Activated T-cell treated with anti-CD3 and anti-CD28 coated beads, Interleukin-2, amount 50 U/mL, for 24 hours (primary cell): Measurements from ENCODE around the gene ANKMY1.
A peak's percentile ranks its signal among the peaks of the same experiment; 100 is the strongest.

Source experiments
- DNase-seq: peaks from one replicate; pipeline ENCODE4 v3.0.0-alpha.2; 2020
- H3K27ac Mint-ChIP-seq: 2 replicates; pipeline ENCODE4 v1.8.0; 2020; ENCODE audit warnings: mild to moderate bottlenecking, mixed read lengths
- H3K27me3 Mint-ChIP-seq: 2 replicates; pipeline ENCODE4 v1.8.0; 2020; ENCODE audit warnings: mixed read lengths
- H3K36me3 Mint-ChIP-seq: 2 replicates; pipeline ENCODE4 v1.8.0; 2020; ENCODE audit warnings: low read depth, mixed read lengths
- H3K4me1 Mint-ChIP-seq: 2 replicates; pipeline ENCODE4 v1.8.0; 2020; ENCODE audit warnings: low read depth, mixed read lengths
- H3K4me3 Mint-ChIP-seq: 2 replicates; pipeline ENCODE4 v1.8.0; 2020; ENCODE audit warnings: mild to moderate bottlenecking, moderate library complexity, mixed read lengths
- H3K9me3 Mint-ChIP-seq: 2 replicates; pipeline ENCODE4 v1.8.0; 2020; ENCODE audit warnings: mixed read lengths

The ANKMY1 gene

DNA sequence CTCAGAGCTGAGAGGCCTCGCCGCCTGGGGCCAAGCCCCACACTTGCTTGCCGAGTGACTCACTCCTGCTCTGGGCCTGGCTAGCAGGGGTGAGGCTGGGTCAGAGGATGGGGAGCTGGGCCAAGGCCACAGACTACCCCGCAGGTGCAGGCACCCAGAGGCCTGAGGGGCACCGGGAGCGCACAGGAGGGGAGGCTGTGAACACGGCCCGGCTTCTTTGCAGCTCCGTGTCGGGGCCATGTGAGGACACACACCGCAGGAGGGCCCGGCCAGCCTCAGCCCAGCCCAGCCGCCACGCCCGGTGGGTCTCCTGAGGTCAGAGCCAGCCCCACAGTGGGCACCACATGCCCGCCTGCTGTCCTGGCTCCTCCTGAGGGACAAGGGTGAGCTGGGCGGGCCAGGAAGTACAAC, 113.9 kb downstream of the ANKMY1 start:
- no peak for DNase-seq
- Mint-ChIP-seq H3K4me1 (no peaks in the 10 kb centered on the region), H3K4me3 (no peak overlapping the region), H3K27me3 (peaks cover 12% of the 10 kb centered on the region), H3K27ac (no peak overlapping the region), H3K9me3 (no peaks in the 10 kb centered on the region), H3K36me3 (no peaks in the 10 kb centered on the region)

DNA sequence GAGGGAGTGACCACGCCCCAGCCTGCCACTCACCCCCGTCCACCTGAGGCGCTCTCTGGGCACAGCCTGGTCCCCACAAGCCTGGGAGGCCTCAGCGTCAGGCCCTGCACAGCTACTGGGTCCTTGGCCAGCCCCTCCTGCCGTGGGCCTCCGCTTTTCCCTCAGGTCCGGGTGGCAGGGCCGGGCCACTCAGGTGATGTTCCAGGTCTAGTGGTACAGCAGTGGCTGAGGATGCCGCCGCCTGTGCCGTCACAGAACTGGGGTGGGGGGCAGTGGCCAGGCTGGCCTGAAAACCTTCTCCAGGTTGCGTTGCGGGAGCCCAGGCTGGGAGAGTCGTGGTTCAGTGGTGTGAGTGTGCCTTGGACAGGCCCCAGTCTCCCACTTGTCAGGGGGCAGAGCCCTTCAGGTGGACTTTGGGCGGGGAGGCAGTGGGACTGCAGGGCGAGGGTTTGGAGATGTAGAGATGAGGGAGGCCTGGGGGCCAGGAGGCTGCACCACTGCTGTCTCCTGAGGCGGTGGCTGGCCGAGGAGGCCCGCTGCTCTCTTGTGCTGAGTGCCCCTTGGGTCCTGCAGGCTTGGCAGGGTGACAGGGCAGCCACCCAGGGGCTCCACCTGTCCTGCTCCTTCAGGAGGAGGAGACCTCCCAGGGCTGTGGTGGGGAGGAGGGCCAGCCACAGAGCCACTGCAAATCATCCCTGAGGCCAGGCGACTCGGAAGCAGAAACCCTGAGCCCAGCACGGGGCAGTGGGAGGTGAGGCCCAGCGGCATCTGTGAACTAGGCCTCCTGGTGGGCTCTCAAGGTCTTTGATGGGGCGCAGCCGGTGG, 114.7 kb downstream of the ANKMY1 start:
- Mint-ChIP-seq H3K36me3 (no peaks in the 10 kb centered on the region), H3K4me1 (no peaks in the 10 kb centered on the region), H3K27me3 (peaks cover 14% of the 10 kb centered on the region), H3K27ac (no peak overlapping the region), H3K9me3 (no peaks in the 10 kb centered on the region), H3K4me3 (no peak overlapping the region)
- no peak for DNase-seq

DNA sequence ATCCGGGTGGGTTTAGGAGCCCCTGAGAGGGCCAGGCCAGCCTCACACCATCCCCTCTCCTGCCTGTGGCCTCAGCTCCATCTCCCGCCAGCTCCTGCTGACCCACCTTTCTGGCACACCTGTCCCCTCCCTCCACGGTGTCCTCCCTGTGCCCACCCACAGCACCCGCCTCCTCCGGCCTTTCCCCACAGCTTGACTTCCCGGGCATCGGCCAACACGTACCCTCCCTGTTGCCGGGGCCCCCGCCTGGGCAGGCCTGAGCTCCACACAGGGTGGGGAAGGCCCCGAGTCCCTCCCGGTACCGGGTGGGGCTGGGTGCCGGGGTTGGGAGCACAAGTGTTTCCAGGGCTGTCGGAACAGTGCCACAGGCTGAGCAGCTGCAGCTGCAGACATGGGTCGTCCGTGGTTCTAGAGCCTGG, 115.8 kb downstream of the ANKMY1 start:
- no peak overlapping the region for H3K4me3 Mint-ChIP-seq
- H3K9me3 Mint-ChIP-seq, result no peaks in the 10 kb centered on the region
- H3K27ac Mint-ChIP-seq, result no peak overlapping the region
- no peaks in the 10 kb centered on the region for H3K36me3 Mint-ChIP-seq
- peaks cover 3% of the 10 kb centered on the region for H3K4me1 Mint-ChIP-seq
- H3K27me3 Mint-ChIP-seq, result peaks cover 18% of the 10 kb centered on the region
- no peak for DNase-seq

DNA sequence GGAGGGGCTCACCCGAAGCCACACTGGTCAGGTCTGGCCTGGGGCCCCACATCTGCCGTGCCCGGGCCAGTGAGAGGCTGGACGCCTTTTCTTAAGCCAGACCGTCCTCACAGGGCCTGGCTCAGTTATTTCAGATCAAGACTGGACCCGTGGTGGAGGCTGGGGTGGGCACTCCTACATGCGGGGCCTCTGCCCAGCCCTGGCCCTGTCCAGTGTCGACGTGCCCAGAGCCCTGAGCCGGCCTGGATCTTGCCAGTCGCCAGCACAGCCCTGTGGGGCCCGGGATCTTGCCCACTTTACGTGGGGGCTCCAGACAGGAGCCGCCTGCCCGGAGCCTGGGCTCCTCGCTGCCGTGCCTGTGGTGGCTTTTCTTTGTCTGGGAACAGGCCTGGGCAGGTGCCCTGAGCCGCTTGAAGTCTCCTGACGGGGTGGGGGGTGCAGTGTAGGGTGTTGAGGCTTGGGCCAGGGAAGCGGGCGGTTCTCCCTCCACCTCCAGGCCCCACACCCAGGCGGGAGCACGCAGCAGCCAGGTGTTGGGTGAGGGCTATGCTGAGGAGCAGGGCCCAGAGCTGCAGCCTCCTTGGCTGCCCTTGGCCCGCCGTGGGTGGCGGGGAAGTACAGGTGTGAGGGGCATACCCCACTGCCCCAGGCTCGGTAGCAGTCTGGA, 116.3 kb downstream of the ANKMY1 start:
- H3K36me3 Mint-ChIP-seq, result no peaks in the 10 kb centered on the region
- H3K4me3 Mint-ChIP-seq, result no peak overlapping the region
- H3K4me1 Mint-ChIP-seq, result peaks cover 3% of the 10 kb centered on the region
- DNase-seq, result no peak
- H3K27me3 Mint-ChIP-seq, result peaks cover 20% of the 10 kb centered on the region
- no peak overlapping the region for H3K27ac Mint-ChIP-seq
- no peaks in the 10 kb centered on the region for H3K9me3 Mint-ChIP-seq

DNA sequence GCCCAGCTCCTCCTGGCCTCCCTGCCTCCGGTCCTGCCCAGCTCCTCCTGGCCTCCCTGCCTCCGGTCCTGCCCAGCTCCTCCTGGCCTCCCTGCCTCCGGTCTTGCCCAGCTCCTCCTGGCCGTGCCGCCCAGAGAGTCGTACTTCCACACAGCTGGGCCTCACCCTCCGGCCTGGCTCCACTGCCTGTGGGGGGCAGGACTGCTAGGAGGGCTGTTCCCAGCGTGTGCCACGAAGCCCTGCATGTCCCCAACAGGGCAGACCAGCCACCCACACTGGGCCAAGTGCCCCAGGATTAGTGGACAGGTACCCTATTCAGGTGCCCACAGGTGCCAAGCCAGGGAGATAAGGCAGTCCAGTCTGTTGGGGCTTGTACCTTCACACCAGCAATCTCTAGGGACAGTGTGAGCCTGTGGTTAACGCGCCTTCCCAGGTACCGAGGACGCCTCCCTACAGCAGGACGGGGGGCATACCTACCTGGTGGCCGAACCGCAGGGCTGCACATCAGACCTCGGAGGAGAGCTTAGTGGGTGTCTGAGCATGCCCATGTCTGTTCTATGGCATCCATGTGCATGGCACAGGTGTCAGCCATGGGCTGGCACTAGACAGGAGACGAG, 117.0 kb downstream of the ANKMY1 start:
- no peak overlapping the region for H3K27ac Mint-ChIP-seq

DNA sequence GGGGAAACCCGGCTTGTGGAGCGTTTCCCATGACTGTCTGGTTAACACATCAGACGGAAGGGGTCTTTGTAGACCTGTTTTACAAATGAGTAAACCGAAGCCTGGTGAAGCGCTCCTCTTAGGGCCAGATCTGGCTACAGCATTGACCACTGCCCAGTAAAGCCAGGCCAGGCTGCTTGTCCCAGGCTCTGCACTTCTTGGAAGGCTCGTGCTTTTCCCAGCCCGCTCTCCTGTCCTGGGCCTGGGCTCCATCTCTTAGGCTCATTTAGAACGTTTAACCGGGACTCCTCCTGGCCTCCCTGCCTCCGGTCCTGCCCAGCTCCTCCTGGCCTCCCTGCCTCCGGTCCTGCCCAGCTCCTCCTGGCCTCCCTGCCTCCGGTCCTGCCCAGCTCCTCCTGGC, 117.5 kb downstream of the ANKMY1 start:
- DNase-seq, result no peak
- H3K27me3 Mint-ChIP-seq, result peaks cover 21% of the 10 kb centered on the region
- no peaks in the 10 kb centered on the region for H3K9me3 Mint-ChIP-seq
- H3K4me1 Mint-ChIP-seq, result peaks cover 3% of the 10 kb centered on the region
- H3K36me3 Mint-ChIP-seq, result no peaks in the 10 kb centered on the region
- no peak overlapping the region for H3K4me3 Mint-ChIP-seq
- no peak overlapping the region for H3K27ac Mint-ChIP-seq

More for the DNA sequence above, 117.0 kb downstream of the ANKMY1 start:
- Mint-ChIP-seq H3K9me3 (no peaks in the 10 kb centered on the region), H3K36me3 (no peaks in the 10 kb centered on the region), H3K4me1 (peaks cover 3% of the 10 kb centered on the region), H3K27me3 (peaks cover 21% of the 10 kb centered on the region), H3K4me3 (no peak overlapping the region)
- DNase-seq, result no peak

DNA sequence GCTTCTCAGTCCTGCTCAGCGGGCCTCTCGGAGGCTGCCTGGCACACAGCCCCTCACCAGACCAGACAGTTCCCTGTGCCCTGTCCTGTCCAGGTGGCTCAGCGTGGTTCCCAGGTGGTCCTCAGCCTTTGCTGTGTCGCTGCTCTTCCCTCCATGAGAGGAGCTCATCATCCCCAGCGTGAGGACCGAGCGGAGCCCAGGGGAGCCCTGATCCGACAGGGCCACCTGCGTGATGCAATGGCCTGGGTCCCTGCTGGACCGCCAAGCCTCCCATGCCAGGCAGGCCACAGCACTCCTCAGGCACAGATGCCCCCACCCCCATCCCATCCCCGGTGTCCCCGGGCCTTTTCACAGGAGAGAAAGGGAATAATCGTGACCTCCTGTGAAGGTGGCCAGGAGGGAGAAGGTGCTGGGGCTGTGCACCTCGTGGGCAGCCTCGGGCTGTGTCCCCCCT, 118.1 kb downstream of the ANKMY1 start:
- Mint-ChIP-seq H3K27ac (no peak overlapping the region), H3K27me3 (peaks cover 21% of the 10 kb centered on the region), H3K4me3 (no peak overlapping the region), H3K4me1 (peaks cover 4% of the 10 kb centered on the region), H3K9me3 (no peaks in the 10 kb centered on the region), H3K36me3 (no peaks in the 10 kb centered on the region)
- DNase-seq, result no peak

DNA sequence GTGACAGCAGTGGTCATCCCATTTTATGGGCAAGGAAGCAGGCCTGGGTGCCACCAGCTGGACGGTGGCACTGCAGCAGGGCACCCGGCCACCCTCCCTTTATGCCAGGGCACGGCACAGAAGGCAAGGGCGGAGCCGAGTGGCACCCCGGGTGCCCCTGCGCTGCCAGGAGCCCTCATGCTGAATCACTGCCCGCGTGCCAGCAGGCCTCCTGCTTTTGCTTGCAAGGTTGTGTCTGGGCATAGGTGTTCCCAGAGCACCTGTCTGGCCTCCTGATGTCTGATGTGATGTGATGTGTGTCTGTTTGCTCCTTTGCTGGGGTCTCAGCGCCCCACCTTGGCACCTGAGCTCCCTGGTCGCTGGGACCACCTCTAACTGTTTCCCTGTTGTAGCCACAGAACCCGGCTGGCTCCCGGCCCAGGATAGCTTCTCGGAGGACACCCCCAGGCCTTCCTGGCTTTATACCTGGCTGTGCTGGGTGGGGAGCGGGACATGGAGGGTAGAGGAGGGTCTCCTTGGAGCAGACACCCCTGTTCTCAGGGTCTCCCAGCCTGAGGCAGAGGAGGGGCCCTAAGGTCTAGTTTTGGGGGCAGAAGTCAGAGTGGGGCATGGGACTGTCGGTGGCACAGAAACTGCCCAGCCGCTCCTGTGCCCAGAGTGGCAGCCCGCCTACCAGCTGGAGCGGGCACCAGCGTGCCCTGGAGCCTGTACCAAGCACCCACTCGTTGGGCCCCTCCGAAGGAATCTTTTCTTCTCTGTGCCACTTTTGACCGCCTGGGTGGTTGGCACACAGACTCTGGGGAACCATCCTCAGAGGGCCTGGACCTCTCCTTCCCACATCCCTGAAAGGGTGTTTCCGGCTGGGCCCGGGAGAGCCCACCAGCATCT, 118.7 kb downstream of the ANKMY1 start:
- DNase-seq, result no peak
- no peaks in the 10 kb centered on the region for H3K36me3 Mint-ChIP-seq
- H3K27ac Mint-ChIP-seq, result no peak overlapping the region
- no peaks in the 10 kb centered on the region for H3K9me3 Mint-ChIP-seq
- H3K4me3 Mint-ChIP-seq, result no peak overlapping the region
- peaks cover 7% of the 10 kb centered on the region for H3K4me1 Mint-ChIP-seq
- peaks cover 21% of the 10 kb centered on the region for H3K27me3 Mint-ChIP-seq

DNA sequence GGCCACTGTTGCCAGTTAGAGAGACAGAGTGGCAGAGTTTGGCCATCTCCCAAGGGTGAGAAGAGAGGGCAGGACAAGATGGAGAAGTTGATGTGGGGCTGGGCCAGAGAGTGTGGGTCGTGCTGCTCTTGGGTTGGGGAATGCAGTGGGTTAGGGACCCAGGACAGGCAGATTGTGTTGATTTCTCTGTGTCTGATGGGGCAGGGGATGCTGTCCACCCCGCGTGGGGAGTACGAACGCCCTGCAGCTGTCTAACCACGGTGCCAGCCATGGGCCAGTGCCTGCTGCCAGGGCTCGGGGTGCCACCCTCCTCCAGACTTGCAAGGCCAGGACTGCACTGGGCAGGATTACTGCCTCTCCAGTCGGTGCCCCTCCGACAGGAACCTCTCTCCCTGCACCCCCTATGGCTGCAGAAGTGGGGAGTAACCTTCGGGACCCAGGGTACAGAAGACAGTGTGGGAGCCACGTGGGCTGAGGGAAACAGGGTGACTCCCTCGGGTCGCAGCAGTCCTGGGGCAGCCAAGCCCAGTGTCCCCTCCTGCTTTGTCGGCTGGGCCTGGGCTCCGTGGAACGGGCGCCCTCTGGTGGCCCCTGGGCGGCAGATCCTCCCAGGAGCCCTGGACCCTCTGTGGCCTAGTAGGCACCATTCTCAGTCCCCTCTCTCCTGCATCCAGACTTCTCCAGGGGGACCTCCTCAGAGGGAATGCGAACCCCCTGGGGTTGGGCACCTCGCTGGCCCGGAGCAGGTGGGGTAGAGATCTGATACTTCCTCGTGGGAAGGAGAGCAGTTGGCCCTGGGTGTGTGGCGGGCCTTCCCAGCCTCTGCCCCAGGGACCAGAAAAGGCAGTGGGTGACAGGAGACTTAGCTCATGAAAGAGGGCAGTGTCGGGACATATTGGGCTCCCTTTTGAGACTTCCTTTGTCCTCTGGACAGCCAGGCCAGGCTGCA, 119.7 kb downstream of the ANKMY1 start:
- Mint-ChIP-seq H3K36me3 (no peaks in the 10 kb centered on the region), H3K9me3 (no peaks in the 10 kb centered on the region), H3K4me3 (no peak overlapping the region), H3K27ac (no peak overlapping the region), H3K4me1 (peaks cover 11% of the 10 kb centered on the region), H3K27me3 (peaks cover 26% of the 10 kb centered on the region)
- DNase-seq, result peak; percentile 83

DNA sequence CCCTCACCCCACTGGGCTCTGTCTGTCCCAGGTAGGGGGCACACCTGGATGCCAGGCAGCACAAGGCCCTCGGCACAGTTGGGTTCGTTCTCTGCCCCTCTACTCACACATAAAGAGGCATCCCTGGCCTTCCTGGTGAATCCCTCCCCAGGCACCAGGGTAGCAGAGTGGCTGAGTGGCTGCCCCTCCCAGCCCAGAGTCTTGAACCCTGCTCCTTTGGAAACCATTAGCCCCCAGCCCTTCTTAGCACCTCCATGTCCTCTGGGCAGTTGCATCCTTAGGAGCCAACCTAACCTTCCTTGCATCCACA, 120.3 kb downstream of the ANKMY1 start:
- no peak for DNase-seq
- Mint-ChIP-seq H3K9me3 (no peaks in the 10 kb centered on the region), H3K27ac (no peak overlapping the region), H3K4me3 (peak overlapping the region; percentile 58), H3K4me1 (peaks cover 11% of the 10 kb centered on the region), H3K36me3 (no peaks in the 10 kb centered on the region), H3K27me3 (peaks cover 29% of the 10 kb centered on the region)

DNA sequence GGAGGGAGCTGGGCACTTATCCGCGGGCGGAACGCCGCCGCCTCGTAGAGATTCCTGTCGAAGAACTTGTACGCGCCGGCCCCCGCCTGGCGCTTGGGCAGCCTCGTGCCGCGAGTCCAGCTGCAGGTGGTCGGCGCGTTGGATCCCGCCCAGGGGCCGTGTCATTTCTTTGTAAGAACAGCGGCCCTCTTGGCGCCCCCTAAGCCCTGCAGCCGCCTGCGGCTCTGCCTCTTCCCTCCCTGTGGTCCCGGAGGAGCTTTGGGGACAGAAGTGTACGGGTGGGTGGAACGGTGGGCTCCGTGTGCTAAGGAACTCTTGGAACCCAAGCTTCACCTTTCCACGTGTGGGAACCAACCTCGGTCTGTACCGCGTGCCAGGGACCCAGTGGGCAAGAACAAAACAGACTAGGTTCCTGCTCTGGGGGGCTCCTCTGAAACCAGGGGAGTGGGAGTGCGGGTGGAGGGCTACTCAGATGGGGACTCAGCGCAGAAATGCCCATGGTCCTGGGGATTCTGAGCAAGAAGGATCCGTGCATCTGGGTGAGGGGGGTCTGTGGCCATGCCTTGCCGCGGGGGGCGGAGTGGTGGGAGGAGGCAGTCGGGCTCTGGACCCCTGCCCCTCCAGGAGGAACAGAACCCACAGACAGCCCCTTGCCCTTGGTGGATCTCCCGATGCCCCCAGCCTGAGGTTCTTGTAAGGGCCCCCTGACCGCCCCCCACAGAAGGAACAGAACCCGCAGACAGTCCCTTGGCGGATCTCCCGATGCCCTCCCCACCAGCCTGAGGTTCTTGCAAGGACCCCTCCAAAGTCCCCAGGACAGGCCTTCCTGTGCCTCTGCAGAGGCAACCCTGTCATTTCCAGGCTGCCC, 120.9 kb downstream of the ANKMY1 start:
- no peak for DNase-seq
- peak overlapping the region; percentile 58 for H3K4me3 Mint-ChIP-seq
- no peaks in the 10 kb centered on the region for H3K9me3 Mint-ChIP-seq
- no peaks in the 10 kb centered on the region for H3K36me3 Mint-ChIP-seq
- H3K27ac Mint-ChIP-seq, result no peak overlapping the region
- peaks cover 11% of the 10 kb centered on the region for H3K4me1 Mint-ChIP-seq
- peaks cover 34% of the 10 kb centered on the region for H3K27me3 Mint-ChIP-seq

DNA sequence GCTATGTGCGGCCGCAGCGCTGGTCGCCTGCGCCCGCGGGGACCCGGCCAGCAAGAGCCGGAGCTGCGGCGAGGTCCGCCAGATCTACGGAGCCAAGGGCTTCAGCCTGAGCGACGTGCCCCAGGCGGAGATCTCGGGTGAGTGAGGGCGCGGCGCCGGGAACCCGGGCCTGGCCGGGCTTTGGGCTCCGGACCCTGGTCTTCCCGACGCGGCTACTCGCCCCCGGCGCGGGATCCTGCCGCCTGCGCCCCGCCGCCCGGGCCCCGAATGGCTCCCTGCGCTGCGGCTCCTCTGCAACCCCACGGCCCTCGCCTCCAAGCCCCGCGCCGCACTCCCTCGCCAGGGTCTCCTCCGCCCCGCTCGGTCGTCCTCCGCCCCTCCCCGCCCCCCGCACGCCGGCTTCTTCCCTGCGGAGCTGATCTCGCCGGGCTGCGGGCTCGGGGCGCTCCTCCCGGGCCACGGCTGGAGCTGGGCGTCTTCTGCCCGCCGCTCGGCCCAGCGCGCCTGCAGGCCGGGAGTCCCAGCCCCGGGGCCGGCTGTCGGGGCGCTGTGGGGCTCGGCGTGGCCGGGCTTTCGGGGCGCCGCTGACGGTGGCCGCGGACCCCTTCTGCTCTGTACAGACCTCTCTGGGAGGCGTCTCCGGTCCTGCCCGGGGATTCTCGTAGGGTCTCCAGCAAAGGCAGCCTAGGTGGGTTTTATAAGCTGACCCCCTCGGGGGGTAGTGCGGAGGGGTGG, 121.7 kb downstream of the ANKMY1 start:
- peaks cover 36% of the 10 kb centered on the region for H3K27me3 Mint-ChIP-seq
- no peak overlapping the region for H3K27ac Mint-ChIP-seq
- H3K4me1 Mint-ChIP-seq, result peaks cover 11% of the 10 kb centered on the region
- no peaks in the 10 kb centered on the region for H3K36me3 Mint-ChIP-seq
- no peak for DNase-seq
- H3K4me3 Mint-ChIP-seq, result peak overlapping the region; percentile 58
- no peaks in the 10 kb centered on the region for H3K9me3 Mint-ChIP-seq
